Small intestine (tissue), 7 donors: ENCODE measurements around the gene SASS6. TPM values are rescaled to one million over a fixed set of nuclear protein-coding genes. Genes with fewer than 3 reads are reported as not detected.
A peak's percentile ranks its signal among the peaks of the same experiment; 100 is the strongest.

Source experiments
- DNase-seq, 2 donors: peaks; one replicate each; pipeline versions ENCODE4 v3.0.0 to v3.0.0-alpha.2; 2013
- FAIRE-seq: peaks from 2 replicates; lab custom pipeline; 2012; peaks lifted over from hg19 to GRCh38; lab: Jason Lieb, UNC
- H3K27ac ChIP-seq, 3 donors: one replicate each; pipeline ENCODE4 v1.5.1; 2013; ENCODE audit warnings: low read length in 2 of 3, mild to moderate bottlenecking in 2 of 3, control low read depth in 1 of 3, inconsistent platforms in 1 of 3, low read depth in 1 of 3, moderate library complexity in 1 of 3
- H3K27me3 ChIP-seq, 3 donors: one replicate each; pipeline ENCODE4 v1.6.1; 2013; ENCODE audit warnings: low read length in 3 of 3, inconsistent platforms in 1 of 3; ENCODE audit not compliant: control insufficient read depth in 3 of 3, insufficient read depth in 3 of 3
- H3K36me3 ChIP-seq, 3 donors: one replicate each; pipeline ENCODE4 v1.6.1; 2013; ENCODE audit warnings: low read length in 3 of 3, inconsistent platforms in 1 of 3, low read depth in 1 of 3, mild to moderate bottlenecking in 1 of 3, moderate library complexity in 1 of 3; ENCODE audit not compliant: control insufficient read depth in 3 of 3, insufficient read depth in 2 of 3
- H3K4me1 ChIP-seq, 3 donors: one replicate each; pipeline ENCODE4 v1.6.1; 2013; ENCODE audit warnings: low read length in 2 of 3, inconsistent platforms in 1 of 3, low read depth in 1 of 3, mild to moderate bottlenecking in 1 of 3, moderate library complexity in 1 of 3; ENCODE audit not compliant: control insufficient read depth in 3 of 3, insufficient read depth in 2 of 3
- H3K4me3 ChIP-seq, 3 donors: one replicate each; pipeline ENCODE4 v1.5.1; 2013; ENCODE audit warnings: low read length in 3 of 3, control low read depth in 1 of 3, inconsistent platforms in 1 of 3, low read depth in 1 of 3, mild to moderate bottlenecking in 1 of 3, moderate library complexity in 1 of 3
- H3K9me3 ChIP-seq, 2 donors: one replicate each; pipeline ENCODE4 v1.6.1; 2013; ENCODE audit warnings: low read depth in 1 of 2, low read length in 1 of 2; ENCODE audit not compliant: control insufficient read depth in 2 of 2, insufficient read depth in 1 of 2
- WGBS, 3 donors: extraction: QIAGEN DNeasy Blood & Tissue Kit; methylation state at CpG; one replicate each; pipeline ENCODE4 v1.1.7; 2013; 5-methylcytosine and 5-hydroxymethylcytosine counted together
- polyA plus RNA-seq, 4 donors: library from polyadenylated mRNA; stranded (reverse) in 3 of 4; unstranded in 1 of 4; fragments of 200-250 nt in 3 of 4; fragments of 120-200 nt in 1 of 4; gene quantifications; one replicate each; pipeline versions ENCODE4 v1.2.1 to v1.2.3, GENCODE V29; 2013
- donor health status: healthy with polysubstance abuse.
- donor health status: control.
- donor health status: control.
- donor health status: Bipolar disorder and iron deficiency.
- donor health status: healthy.

The SASS6 gene
- polyA plus RNA-seq, 4 donors: 1.8 to 5.0 (median 2.6) TPM

- WGBS, 3 donors: 96 to 100% (median 100%) methylated on average over 1 of the region's 1 CpG
These were observed 43.6 kb downstream of the SASS6 start for GRCh38 chr1:100089082-100089481.

GRCh38 chr1:100087396-100087795, 45.3 kb downstream of the SASS6 start:
- Histone ChIP-seq H3K36me3 (peaks cover 0 to 5% (median 0%) of the 10 kb centered on the region in 3 donors), H3K9me3 (no peaks in the 10 kb centered on the region), H3K27me3 (no peaks in the 10 kb centered on the region), H3K4me1 (no peaks in the 10 kb centered on the region), H3K27ac (no peak overlapping the region), H3K4me3 (no peak overlapping the region)
- FAIRE-seq (no peak), DNase-seq (no peak)
- 96 to 100% (median 100%) methylated on average over 1 of the region's 1 CpG for WGBS, 3 donors

More at GRCh38 chr1:100089082-100089481, 43.6 kb downstream of the SASS6 start:
- Histone ChIP-seq H3K27me3 (no peaks in the 10 kb centered on the region), H3K4me1 (no peaks in the 10 kb centered on the region), H3K36me3 (peaks cover 0 to 11% (median 0%) of the 10 kb centered on the region in 3 donors), H3K9me3 (no peaks in the 10 kb centered on the region), H3K27ac (no peak overlapping the region), H3K4me3 (no peak overlapping the region)
- peak; percentile 84 for FAIRE-seq
- DNase-seq: no peak

GRCh38 chr1:100080331-100080730, 52.4 kb downstream of the SASS6 start:
- WGBS, 3 donors: 28 to 73% (median 32%) methylated on average over 3 of the region's 3 CpGs

GRCh38 chr1:100077531-100077930, 55.2 kb downstream of the SASS6 start:
- FAIRE-seq (no peak), DNase-seq (no peak)
- Histone ChIP-seq H3K27me3 (no peaks in the 10 kb centered on the region), H3K4me3 (no peak overlapping the region), H3K27ac (no peak overlapping the region), H3K4me1 (no peaks in the 10 kb centered on the region), H3K9me3 (no peaks in the 10 kb centered on the region), H3K36me3 (peaks cover 16 to 39% (median 19%) of the 10 kb centered on the region in 3 donors)
- WGBS, 3 donors: 77 to 93% (median 86%) methylated on average over 5 of the region's 5 CpGs

More at GRCh38 chr1:100080331-100080730, 52.4 kb downstream of the SASS6 start:
- Histone ChIP-seq H3K4me3 (no peak overlapping the region), H3K4me1 (no peaks in the 10 kb centered on the region), H3K27ac (no peak overlapping the region), H3K9me3 (no peaks in the 10 kb centered on the region), H3K36me3 (peaks cover 8 to 29% (median 13%) of the 10 kb centered on the region in 3 donors), H3K27me3 (no peaks in the 10 kb centered on the region)
- DNase-seq: no peak
- no peak for FAIRE-seq

- no peak for FAIRE-seq
- peaks cover 13 to 41% (median 15%) of the 10 kb centered on the region in 3 donors for H3K36me3 ChIP-seq
- H3K27ac ChIP-seq: no peak overlapping the region
These were observed 56.0 kb downstream of the SASS6 start for GRCh38 chr1:100076744-100077143.

GRCh38 chr1:100076319-100076718, 56.4 kb downstream of the SASS6 start:
- WGBS, 3 donors: 73 to 80% (median 80%) methylated on average over 2 of the region's 2 CpGs
- FAIRE-seq: no peak
- H3K27ac ChIP-seq: no peak overlapping the region
- DNase-seq: no peak
- H3K4me3 ChIP-seq: no peak overlapping the region
- H3K4me1 ChIP-seq: no peaks in the 10 kb centered on the region
- no peaks in the 10 kb centered on the region for H3K27me3 ChIP-seq
- H3K9me3 ChIP-seq: no peaks in the 10 kb centered on the region
- peaks cover 15 to 40% (median 16%) of the 10 kb centered on the region in 3 donors for H3K36me3 ChIP-seq

More at GRCh38 chr1:100076744-100077143, 56.0 kb downstream of the SASS6 start:
- no peaks in the 10 kb centered on the region for H3K27me3 ChIP-seq
- H3K9me3 ChIP-seq: no peaks in the 10 kb centered on the region
- no peak for DNase-seq
- no peaks in the 10 kb centered on the region for H3K4me1 ChIP-seq
- no peak overlapping the region for H3K4me3 ChIP-seq

- WGBS, 3 donors: 82 to 89% (median 82%) methylated on average over 3 of the region's 3 CpGs
- no peaks in the 10 kb centered on the region for H3K9me3 ChIP-seq
- FAIRE-seq (no peak), DNase-seq (no peak)
- no peaks in the 10 kb centered on the region for H3K4me1 ChIP-seq
- H3K36me3 ChIP-seq: peaks cover 15 to 43% (median 16%) of the 10 kb centered on the region in 3 donors
- H3K4me3 ChIP-seq: no peak overlapping the region
- no peaks in the 10 kb centered on the region for H3K27me3 ChIP-seq
- H3K27ac ChIP-seq: no peak overlapping the region
These were observed 57.0 kb downstream of the SASS6 start for GRCh38 chr1:100075773-100076172.

GRCh38 chr1:100074604-100075395, 57.9 kb downstream of the SASS6 start:
- Histone ChIP-seq H3K27me3 (no peaks in the 10 kb centered on the region), H3K36me3 (peaks cover 13 to 45% (median 15%) of the 10 kb centered on the region in 3 donors), H3K9me3 (no peaks in the 10 kb centered on the region), H3K4me3 (no peak overlapping the region), H3K4me1 (no peaks in the 10 kb centered on the region), H3K27ac (peak overlapping the region in 1 of 3 donors; percentile 53)
- 90 to 96% (median 91%) methylated on average over 11 of the region's 11 CpGs for WGBS, 3 donors
- DNase-seq: no peak
- FAIRE-seq: no peak
